Osteocyte (in vitro differentiated cells): ENCODE data around the gene GKN1. TPM values are rescaled to one million over a fixed set of nuclear protein-coding genes. Genes with fewer than 3 reads are reported as not detected.

Experiments used
- DNase-seq: peaks from one replicate; pipeline ENCODE4 v3.0.0; 2021; ENCODE audit warnings: mixed read lengths; ENCODE audit not compliant: unreplicated experiment; ENCODE audit errors: extremely low spot score
- H3K27ac Mint-ChIP-seq: one replicate; pipeline ENCODE4 v1.8.0; 2021; ENCODE audit warnings: mild to moderate bottlenecking, mixed read lengths; ENCODE audit not compliant: unreplicated experiment
- H3K27me3 Mint-ChIP-seq: one replicate; pipeline ENCODE4 v1.8.0; 2021; ENCODE audit warnings: mixed read lengths; ENCODE audit not compliant: unreplicated experiment
- H3K36me3 Mint-ChIP-seq: one replicate; pipeline ENCODE4 v1.8.0; 2021; ENCODE audit warnings: mixed read lengths; ENCODE audit not compliant: unreplicated experiment
- H3K4me1 Mint-ChIP-seq: one replicate; pipeline ENCODE4 v1.8.0; 2021; ENCODE audit warnings: mixed read lengths; ENCODE audit not compliant: unreplicated experiment
- H3K4me3 Mint-ChIP-seq: one replicate; pipeline ENCODE4 v1.8.0; 2021; ENCODE audit warnings: mild to moderate bottlenecking, moderate library complexity, mixed read lengths; ENCODE audit not compliant: unreplicated experiment
- H3K9me3 Mint-ChIP-seq: one replicate; pipeline ENCODE4 v1.8.0; 2021; ENCODE audit warnings: mixed read lengths; ENCODE audit not compliant: unreplicated experiment
- CTCF ChIP-seq: fragments of 200-600 bp; sonication (generic); IDR thresholded peaks from 2 replicates; pipeline ENCODE4 v1.5.0; 2021; ENCODE audit warnings: antibody characterized with exemption, mild to moderate bottlenecking, moderate library complexity
- total RNA-seq: library from RNA; stranded (reverse); gene quantifications from 2 replicates; pipeline ENCODE4 v1.2.1, GENCODE V29; 2021

The GKN1 gene
- total RNA-seq, 1 donor from 2014 or later: not detected

- no peak for TF ChIP-seq CTCF
- DNase-seq: no peak
- H3K9me3 Mint-ChIP-seq: no peaks in the 10 kb centered on the region
- H3K27ac Mint-ChIP-seq: no peak overlapping the region
- peaks cover 18% of the 10 kb centered on the region for H3K4me1 Mint-ChIP-seq
- no peak overlapping the region for H3K4me3 Mint-ChIP-seq
- no peaks in the 10 kb centered on the region for H3K27me3 Mint-ChIP-seq
- H3K36me3 Mint-ChIP-seq: peaks cover 9% of the 10 kb centered on the region
These were observed 48.1 kb downstream of the GKN1 start for GRCh38 chr2:69022548-69022947.

DNA sequence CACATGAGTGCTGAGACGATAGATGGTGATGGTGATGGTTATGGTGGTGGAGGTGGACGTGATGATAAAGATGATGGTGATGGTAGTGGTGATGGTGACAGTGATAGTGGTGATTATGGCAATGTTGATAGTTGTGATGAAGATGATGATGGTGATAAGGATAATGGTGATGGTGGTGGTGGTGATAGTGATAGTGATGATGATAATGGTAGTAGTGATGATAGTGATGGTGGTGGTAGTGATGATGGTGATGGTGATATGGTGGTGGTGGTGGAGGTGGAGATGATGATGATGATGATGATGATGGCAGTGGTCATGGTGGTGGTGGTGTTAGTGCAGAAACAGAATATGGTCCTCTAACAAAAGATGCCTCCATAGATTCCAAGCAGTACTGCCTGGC, 48.8 kb downstream of the GKN1 start:
- TF ChIP-seq CTCF: no peak
- H3K4me3 Mint-ChIP-seq: no peak overlapping the region
- peaks cover 14% of the 10 kb centered on the region for H3K36me3 Mint-ChIP-seq
- H3K4me1 Mint-ChIP-seq: peaks cover 15% of the 10 kb centered on the region
- no peaks in the 10 kb centered on the region for H3K9me3 Mint-ChIP-seq
- no peaks in the 10 kb centered on the region for H3K27me3 Mint-ChIP-seq
- no peak for DNase-seq
- no peak overlapping the region for H3K27ac Mint-ChIP-seq

GRCh38 chr2:69026026-69026425, 51.6 kb downstream of the GKN1 start:
- DNase-seq: no peak
- Mint-ChIP-seq H3K27me3 (no peaks in the 10 kb centered on the region), H3K36me3 (peaks cover 12% of the 10 kb centered on the region), H3K9me3 (no peaks in the 10 kb centered on the region), H3K4me3 (no peak overlapping the region), H3K4me1 (peaks cover 5% of the 10 kb centered on the region), H3K27ac (no peak overlapping the region)
- peak; percentile 43 for TF ChIP-seq CTCF

GRCh38 chr2:69026691-69027459, 52.4 kb downstream of the GKN1 start:
- Mint-ChIP-seq H3K4me3 (no peak overlapping the region), H3K4me1 (peaks cover 13% of the 10 kb centered on the region), H3K9me3 (no peaks in the 10 kb centered on the region), H3K27ac (no peak overlapping the region), H3K36me3 (peaks cover 12% of the 10 kb centered on the region), H3K27me3 (no peaks in the 10 kb centered on the region)
- no peak for TF ChIP-seq CTCF
- DNase-seq: no peak

Other genes starting within 250 kb of the GKN1 start
- 0.42 and 0.43 TPM in 2 replicates for gene ARHGAP25, start 239.8 kb upstream of the GKN1 start, total RNA-seq
- not detected in 2 replicates for gene BMP10, start 103.2 kb upstream of the GKN1 start, total RNA-seq
- not detected in 2 replicates for gene GKN2, start 21.7 kb upstream of the GKN1 start, total RNA-seq
- gene ANTXR1, start 38.5 kb downstream of the GKN1 start, total RNA-seq: 144 and 149 TPM in 2 replicates